Subcutaneous preadipocyte (primary cell): Measurements from ENCODE around the gene EI24. TPM values are rescaled to one million over a fixed set of nuclear protein-coding genes. Genes with fewer than 3 reads are reported as not detected.

Source experiments
- small RNA-seq: library from RNA; depleted of rRNA; stranded (forward); fragments of <200 nt; gene quantifications from one replicate; pipeline ENCODE3, GENCODE V24; 2012
- total RNA-seq: library from RNA; depleted of rRNA; stranded (reverse); fragments of >200 nt; gene quantifications from 2 replicates; pipeline ENCODE4 v1.2.3, GENCODE V29; 2012

Gene EI24
- 90.4 and 106 TPM in 2 replicates for total RNA-seq

DNA sequence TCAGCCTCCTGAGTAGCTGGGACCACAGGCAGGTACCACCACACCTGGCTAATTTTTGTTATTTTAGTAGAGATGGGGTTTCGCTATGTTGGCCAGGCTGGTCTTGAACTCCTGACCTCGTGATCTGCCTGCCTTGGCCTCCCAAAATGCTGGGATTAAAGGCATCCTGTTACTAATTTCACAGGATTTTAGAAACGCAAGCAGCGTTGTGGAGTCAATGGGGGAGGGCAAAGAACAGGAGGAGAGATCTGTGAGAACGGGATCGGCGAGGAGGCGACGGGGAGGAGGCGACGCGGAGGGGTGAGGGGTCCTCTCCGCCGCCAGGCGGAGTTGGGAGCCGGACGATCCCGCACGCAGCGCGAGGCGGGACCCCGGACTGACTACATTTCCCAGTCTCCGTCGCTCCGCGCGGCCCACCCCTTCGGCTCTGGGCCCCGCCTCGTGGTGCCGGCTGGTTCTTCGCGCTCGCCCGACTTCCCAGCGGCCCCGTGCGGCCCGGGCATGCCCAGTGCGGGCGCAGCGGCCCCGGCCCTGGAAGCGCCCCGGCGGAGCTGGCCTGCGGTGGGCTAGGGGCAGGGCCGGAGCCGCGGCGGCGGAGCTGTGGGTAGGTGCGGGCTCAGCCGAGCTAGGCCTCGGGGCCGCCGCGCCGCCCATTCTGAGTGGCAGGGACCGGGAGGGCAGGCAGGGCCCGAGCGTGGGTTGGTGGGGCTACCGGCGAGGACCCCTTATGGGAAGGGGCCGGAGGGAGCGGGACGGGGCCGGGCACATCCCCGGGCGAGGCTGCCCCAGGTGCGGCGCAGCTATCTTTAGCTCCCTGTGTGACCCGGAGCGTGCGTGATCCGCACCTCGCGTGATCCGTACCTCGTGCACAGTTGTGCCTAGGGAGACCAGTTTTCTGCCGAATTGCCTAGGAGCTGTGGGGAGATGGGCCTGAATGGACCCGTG, at the start of gene EI24:
Gene EI24, plus strand, starts transcription at position 508 of the 945 bp plus-strand sequence. CDS start 3,051 bp downstream, outside the sequence.

DNA sequence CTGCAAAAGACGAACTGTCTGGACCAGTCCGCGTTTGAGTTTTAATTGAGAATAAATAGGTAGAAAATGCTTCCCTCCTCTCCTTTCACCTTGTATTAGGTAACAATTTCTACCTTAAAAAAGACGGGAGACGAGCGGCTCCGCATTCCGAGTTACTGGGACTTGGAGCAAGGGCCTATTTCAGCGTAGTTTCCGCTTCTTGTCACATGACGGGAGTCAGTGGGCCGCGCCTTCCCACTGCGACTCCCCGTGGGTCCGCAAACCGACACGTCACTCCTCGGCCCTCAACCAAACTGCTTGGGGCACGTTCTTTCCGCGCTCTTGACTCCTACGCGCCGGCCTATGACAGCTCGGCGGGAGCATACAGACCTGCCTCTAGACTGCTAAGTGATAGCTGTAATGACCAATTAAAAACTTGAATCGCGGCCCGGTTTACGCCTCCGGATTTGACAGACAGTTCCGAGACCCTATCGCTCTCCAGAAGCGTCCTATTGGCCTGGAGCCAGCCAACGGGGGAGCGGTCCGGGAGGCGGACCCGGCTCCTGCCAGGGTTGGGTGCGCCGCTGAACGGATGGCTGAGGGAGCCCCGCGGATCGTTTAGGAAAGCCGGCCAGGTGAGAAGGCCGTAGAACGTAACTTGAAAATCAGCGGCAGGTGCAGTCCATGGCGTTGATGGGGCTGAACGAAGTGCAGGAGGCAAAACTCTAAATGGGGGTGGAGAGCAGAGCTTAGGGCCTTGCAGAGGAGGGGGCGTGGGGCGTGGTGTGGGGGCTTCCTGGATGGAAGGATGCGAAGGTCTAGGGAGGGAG, 23.2 kb downstream of the EI24 start, which contains the start of gene STT3A:
Gene STT3A, plus strand, starts transcription at position 548 of the 809 bp plus-strand sequence. CDS start 3,064 bp downstream, outside the sequence.

DNA sequence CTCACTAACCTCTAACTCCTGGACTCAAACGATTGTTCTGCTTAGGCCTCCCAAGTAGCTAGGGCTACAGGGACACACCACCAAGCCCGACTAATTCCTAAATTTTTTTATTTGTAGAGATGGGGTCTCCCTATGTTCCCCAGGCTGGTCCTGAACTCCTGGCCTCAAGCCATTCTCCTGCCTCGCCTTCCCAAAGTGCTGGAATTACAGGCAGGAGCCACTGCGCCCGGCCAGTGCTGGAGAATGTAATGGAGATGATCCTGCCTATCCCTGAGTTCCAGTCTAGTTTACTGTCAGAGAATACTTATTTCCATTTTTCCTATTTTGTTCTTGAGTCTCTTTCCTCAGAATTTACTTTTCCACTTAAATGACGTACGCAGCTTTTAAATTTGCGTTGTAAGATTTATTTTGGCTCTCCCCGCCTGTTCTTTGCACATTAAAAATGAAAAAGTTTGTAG, 55.5 kb downstream of the EI24 start, which contains the start of gene CHEK1:
Gene CHEK1, plus strand, starts transcription at position 408 of the 458 bp plus-strand sequence. CDS start 1,606 bp downstream, outside the sequence.

Small RNA genes lying within 50 kb of the gene (small RNA-seq; reads per million reads assigned to genes)
- not detected for gene RNU6-1156P

Other genes starting within 250 kb of the EI24 start
- 46.5 and 51.8 TPM in 2 replicates for gene FEZ1, start 73.2 kb upstream of the EI24 start, total RNA-seq
- 219 and 293 TPM in 2 replicates for gene STT3A, start 23.4 kb downstream of the EI24 start, total RNA-seq
- gene CHEK1, start 55.7 kb downstream of the EI24 start, total RNA-seq: 36.0 and 45.9 TPM in 2 replicates
- gene ACRV1, start 111.4 kb downstream of the EI24 start, total RNA-seq: not detected in 2 replicates
- gene PATE1, start 176.8 kb downstream of the EI24 start, total RNA-seq: not detected in 2 replicates
- gene PATE2, start 209.4 kb downstream of the EI24 start, total RNA-seq: 0.20 and 0.37 TPM in 2 replicates
- gene PATE3, start 218.7 kb downstream of the EI24 start, total RNA-seq: not detected in 2 replicates